ENCODE data around the gene KPRP. TPM values are rescaled to one million over a fixed set of nuclear protein-coding genes. Genes with fewer than 3 reads are reported as not detected.

The KPRP gene
- total and polyA plus RNA-seq, 10 of the 15 experiments (the other 5 are each of a cell fraction or from before 2014, with no cell fraction given), result not detected

DNA sequence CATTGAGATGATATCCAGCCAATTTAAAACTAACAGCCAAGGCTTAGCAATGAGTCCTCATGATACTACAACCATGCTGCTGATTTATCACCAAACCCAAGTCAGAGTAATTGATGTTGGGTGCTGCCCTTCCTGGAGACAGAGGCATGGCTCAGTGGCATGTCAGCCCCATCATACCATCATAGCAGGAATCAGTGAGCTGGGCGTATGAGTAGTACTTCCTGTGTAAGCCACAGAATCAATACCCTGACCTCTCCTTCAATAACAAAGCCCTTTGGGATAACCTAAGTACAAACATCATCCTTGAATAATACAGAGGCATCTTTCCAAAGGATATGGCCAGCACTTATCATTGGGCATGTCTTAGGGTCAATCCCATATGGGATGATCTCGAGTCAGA lies 25.3 kb downstream of the KPRP start:
- Histone ChIP-seq H3K27ac (ENCODE audit: control insufficient read depth, insufficient read depth) (no peak overlapping the region), H3K79me2 (ENCODE audit: control insufficient read depth, insufficient read depth, low read length) (no peaks in the 10 kb centered on the region), H3K36me3 (ENCODE audit: control insufficient read depth in 2 of 2, insufficient read depth in 2 of 2, low read length in 1 of 2) (no peaks in the 10 kb centered on the region), H3K4me3 (no peak overlapping the region), H3K4me2 (ENCODE audit: control insufficient read depth, insufficient read depth) (no peak overlapping the region), H4K20me1 (ENCODE audit: control insufficient read depth, insufficient read depth) (no peaks in the 10 kb centered on the region), H3K4me1 (ENCODE audit: control insufficient read depth, insufficient read depth, low read length) (no peaks in the 10 kb centered on the region), H3K27me3 (replicated peaks in 1 of 2; ENCODE audit: control insufficient read depth in 2 of 2, insufficient read depth in 2 of 2, low read length in 1 of 2) (peaks cover 0 to 8% of the 10 kb centered on the region in 2 experiments), H2AFZ (ENCODE audit: control insufficient read depth, low read depth, low read length) (no peak overlapping the region), H3K9me3 (replicated peaks; ENCODE audit: control insufficient read depth, insufficient read depth, low read length) (no peaks in the 10 kb centered on the region; the same call in 2 of the 3 replicates), H3K9ac (ENCODE audit: control insufficient read depth, insufficient read depth, low read length) (no peak overlapping the region)
- SMC1A ChIA-PET (ENCODE audit: uncharacterized antibody, unreplicated experiment), result no interaction called here
- BruUV-seq (replicated peaks), result no TSS peak
- RAD21 ChIA-PET (ENCODE audit: unreplicated experiment), result no interaction called here
- POLR2A ChIA-PET, result no interaction called here
- DNase-seq (ENCODE audit: low read depth, low spot score), result no peak
- WGBS (ENCODE audit: insufficient coverage, insufficient replicate concordance, low lambda C conversion rate, missing lambda C conversion rate), result 0% methylated on average over 2 of the region's 2 CpGs
- intact Hi-C loops (cut with micrococcal nuclease; ENCODE audit: unreplicated experiment) (no loop called here), in situ Hi-C loops (cut with MboI) (no loop called here)
- CTCF ChIA-PET, result no interaction called here
- FAIRE-seq, result no peak
- ATAC-seq, result no peak
- no peak for TF ChIP-seq NFYA (IDR thresholded peaks at IDR 0.05; ENCODE audit: borderline replicate concordance, low read depth, low read length)
- no peak for TF ChIP-seq STAT1 (conservative IDR thresholded peaks at IDR 0.05)
- TF ChIP-seq POU2F2 (IDR thresholded peaks at IDR 0.05; ENCODE audit: borderline replicate concordance, low read depth, low read length), result no peak
- TF ChIP-seq LARP7 (IDR thresholded peaks at IDR 0.05), result no peak
- TF ChIP-seq CBX5 (IDR thresholded peaks at IDR 0.05; ENCODE audit: low read depth), result no peak
- TF ChIP-seq, protein P1, sequence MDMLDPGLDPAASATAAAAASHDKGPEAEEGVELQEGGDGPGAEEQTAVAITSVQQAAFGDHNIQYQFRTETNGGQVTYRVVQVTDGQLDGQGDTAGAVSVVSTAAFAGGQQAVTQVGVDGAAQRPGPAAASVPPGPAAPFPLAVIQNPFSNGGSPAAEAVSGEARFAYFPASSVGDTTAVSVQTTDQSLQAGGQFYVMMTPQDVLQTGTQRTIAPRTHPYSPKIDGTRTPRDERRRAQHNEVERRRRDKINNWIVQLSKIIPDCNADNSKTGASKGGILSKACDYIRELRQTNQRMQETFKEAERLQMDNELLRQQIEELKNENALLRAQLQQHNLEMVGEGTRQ (IDR thresholded peaks at IDR 0.05; ENCODE audit: borderline replicate concordance, low read depth, low read length), result no peak
- TF ChIP-seq, protein P2, sequence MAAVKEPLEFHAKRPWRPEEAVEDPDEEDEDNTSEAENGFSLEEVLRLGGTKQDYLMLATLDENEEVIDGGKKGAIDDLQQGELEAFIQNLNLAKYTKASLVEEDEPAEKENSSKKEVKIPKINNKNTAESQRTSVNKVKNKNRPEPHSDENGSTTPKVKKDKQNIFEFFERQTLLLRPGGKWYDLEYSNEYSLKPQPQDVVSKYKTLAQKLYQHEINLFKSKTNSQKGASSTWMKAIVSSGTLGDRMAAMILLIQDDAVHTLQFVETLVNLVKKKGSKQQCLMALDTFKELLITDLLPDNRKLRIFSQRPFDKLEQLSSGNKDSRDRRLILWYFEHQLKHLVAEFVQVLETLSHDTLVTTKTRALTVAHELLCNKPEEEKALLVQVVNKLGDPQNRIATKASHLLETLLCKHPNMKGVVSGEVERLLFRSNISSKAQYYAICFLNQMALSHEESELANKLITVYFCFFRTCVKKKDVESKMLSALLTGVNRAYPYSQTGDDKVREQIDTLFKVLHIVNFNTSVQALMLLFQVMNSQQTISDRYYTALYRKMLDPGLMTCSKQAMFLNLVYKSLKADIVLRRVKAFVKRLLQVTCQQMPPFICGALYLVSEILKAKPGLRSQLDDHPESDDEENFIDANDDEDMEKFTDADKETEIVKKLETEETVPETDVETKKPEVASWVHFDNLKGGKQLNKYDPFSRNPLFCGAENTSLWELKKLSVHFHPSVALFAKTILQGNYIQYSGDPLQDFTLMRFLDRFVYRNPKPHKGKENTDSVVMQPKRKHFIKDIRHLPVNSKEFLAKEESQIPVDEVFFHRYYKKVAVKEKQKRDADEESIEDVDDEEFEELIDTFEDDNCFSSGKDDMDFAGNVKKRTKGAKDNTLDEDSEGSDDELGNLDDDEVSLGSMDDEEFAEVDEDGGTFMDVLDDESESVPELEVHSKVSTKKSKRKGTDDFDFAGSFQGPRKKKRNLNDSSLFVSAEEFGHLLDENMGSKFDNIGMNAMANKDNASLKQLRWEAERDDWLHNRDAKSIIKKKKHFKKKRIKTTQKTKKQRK (IDR thresholded peaks at IDR 0.05; ENCODE audit: low read depth, low read length), result no peak
- TF ChIP-seq RCOR1 (conservative IDR thresholded peaks at IDR 0.05; ENCODE audit: low read depth, low read length), result no peak
- no peak for TF ChIP-seq MXI1 (IDR thresholded peaks at IDR 0.05; ENCODE audit: low read depth, low read length)
- no peak for TF ChIP-seq ZNF384 (IDR thresholded peaks at IDR 0.05; ENCODE audit: borderline replicate concordance, low read depth, low read length)
- TF ChIP-seq, protein P3, sequence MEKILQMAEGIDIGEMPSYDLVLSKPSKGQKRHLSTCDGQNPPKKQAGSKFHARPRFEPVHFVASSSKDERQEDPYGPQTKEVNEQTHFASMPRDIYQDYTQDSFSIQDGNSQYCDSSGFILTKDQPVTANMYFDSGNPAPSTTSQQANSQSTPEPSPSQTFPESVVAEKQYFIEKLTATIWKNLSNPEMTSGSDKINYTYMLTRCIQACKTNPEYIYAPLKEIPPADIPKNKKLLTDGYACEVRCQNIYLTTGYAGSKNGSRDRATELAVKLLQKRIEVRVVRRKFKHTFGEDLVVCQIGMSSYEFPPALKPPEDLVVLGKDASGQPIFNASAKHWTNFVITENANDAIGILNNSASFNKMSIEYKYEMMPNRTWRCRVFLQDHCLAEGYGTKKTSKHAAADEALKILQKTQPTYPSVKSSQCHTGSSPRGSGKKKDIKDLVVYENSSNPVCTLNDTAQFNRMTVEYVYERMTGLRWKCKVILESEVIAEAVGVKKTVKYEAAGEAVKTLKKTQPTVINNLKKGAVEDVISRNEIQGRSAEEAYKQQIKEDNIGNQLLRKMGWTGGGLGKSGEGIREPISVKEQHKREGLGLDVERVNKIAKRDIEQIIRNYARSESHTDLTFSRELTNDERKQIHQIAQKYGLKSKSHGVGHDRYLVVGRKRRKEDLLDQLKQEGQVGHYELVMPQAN (conservative IDR thresholded peaks at IDR 0.05), result no peak
- TF ChIP-seq IKZF1 (conservative IDR thresholded peaks at IDR 0.05), result no peak
- TF ChIP-seq MEF2A (IDR thresholded peaks at IDR 0.05; ENCODE audit: insufficient read depth, low read depth, low read length), result no peak
